ENCODE data around the gene ENO1.
"Not testable (repeated sequence)": the region's sequence is repeated elsewhere in the genome, so short reads cannot be mapped to it uniquely, and the experiment has no call there.

The ENO1 gene

GRCh38 chr1:8892026-8892425 lies 13.5 kb upstream of the ENO1 start:
- no peak for DNase-seq

GRCh38 chr1:8891401-8891800 lies 12.9 kb upstream of the ENO1 start:
- peak; percentile 21 for DNase-seq

- DNase-seq = peak; percentile 94
Observed at GRCh38 chr1:8889925-8890785, 11.7 kb upstream of the ENO1 start.

GRCh38 chr1:8889103-8889846 lies 10.8 kb upstream of the ENO1 start:
- peak; percentile 22 for DNase-seq

GRCh38 chr1:8886589-8886988 lies 8.1 kb upstream of the ENO1 start:
- DNase-seq = no peak

- not testable (repeated sequence) for DNase-seq
Observed at GRCh38 chr1:8886031-8886524, 7.6 kb upstream of the ENO1 start.

- not testable (repeated sequence) for DNase-seq
Observed at GRCh38 chr1:8884105-8884504, 5.6 kb upstream of the ENO1 start.

- DNase-seq = no peak
Observed at GRCh38 chr1:8883491-8883890, 5.0 kb upstream of the ENO1 start.

GRCh38 chr1:8879922-8880676 lies 1.6 kb upstream of the ENO1 start:
- peak; percentile 90 for DNase-seq

- DNase-seq = no peak
Observed at GRCh38 chr1:8879464-8879921, 1.0 kb upstream of the ENO1 start.

- peak; percentile 96 for DNase-seq
Observed at GRCh38 chr1:8878698-8879463, 395 bp upstream of the ENO1 start.

- DNase-seq = no peak
Observed at GRCh38 chr1:8876087-8876486, 2.4 kb downstream of the ENO1 start.

GRCh38 chr1:8875216-8875861 lies 3.1 kb downstream of the ENO1 start:
- DNase-seq = no peak

- peak; percentile 50 for DNase-seq
Observed at GRCh38 chr1:8874230-8875201, 4.0 kb downstream of the ENO1 start.

- peak; percentile 100 for DNase-seq
Observed at GRCh38 chr1:8873506-8874229, 4.8 kb downstream of the ENO1 start.

- no peak for DNase-seq
Observed at GRCh38 chr1:8873001-8873400, 5.5 kb downstream of the ENO1 start.

- DNase-seq = peak; percentile 39
Observed at GRCh38 chr1:8871965-8872399, 6.5 kb downstream of the ENO1 start.

GRCh38 chr1:8871539-8871935 lies 6.9 kb downstream of the ENO1 start:
- no peak for DNase-seq

Measured in EL (cell line).